Panc1 (cell line): ENCODE results near the gene MEIS2.

ENCODE experiments used
- POLR2AphosphoS5 ChIP-seq: IDR thresholded peaks from 2 replicates; pipeline ENCODE4 v1.6.1; 2012; ENCODE audit warnings: mild to moderate bottlenecking, low read depth, low read length, moderate library complexity
- REST ChIP-seq, 2 experiments: IDR thresholded peaks; 2 replicates each; pipeline ENCODE4 v1.6.1; 2011 to 2012; ENCODE audit warnings: low read depth in 2 of 2, control low read depth in 1 of 2, low read length in 1 of 2, mild to moderate bottlenecking in 1 of 2, moderate library complexity in 1 of 2; ENCODE audit not compliant: insufficient read depth in 1 of 2
- SIN3A ChIP-seq: IDR thresholded peaks from 2 replicates; pipeline ENCODE4 v1.6.1; 2012; ENCODE audit warnings: low read depth, mild to moderate bottlenecking, low read length, moderate library complexity, borderline replicate concordance; ENCODE audit not compliant: insufficient read depth
- TCF7L2 ChIP-seq: IDR thresholded peaks from 2 replicates; pipeline ENCODE4 v1.6.1; 2011; ENCODE audit warnings: mild to moderate bottlenecking, low read depth, low read length, inconsistent platforms
- TF ChIP-seq, protein P1 (sequence below): fragments of 450-650 bp; IDR thresholded peaks from 2 replicates; pipeline ENCODE4 v1.5.1; 2017; ENCODE audit warnings: mild to moderate bottlenecking

DNA sequence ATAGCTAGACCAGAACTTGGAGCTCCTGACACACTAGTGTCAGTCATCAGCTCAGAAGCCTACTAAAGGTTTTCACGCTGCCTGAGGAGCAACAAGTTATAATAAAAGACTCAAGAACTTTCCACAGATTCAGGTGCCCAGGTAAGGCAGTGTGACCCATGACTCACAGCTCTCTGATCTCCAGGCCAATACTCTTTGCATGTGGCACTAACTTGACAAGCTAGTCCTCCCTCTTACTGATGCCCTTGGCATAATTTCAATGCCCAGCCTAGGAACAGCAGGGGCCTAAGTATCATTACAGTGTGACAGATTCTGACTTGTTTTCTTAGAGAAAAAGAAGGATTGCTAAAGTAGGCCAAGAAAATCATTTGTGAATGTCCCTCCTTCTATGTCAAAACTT is 38.4 kb downstream of the MEIS2 start:
- TF ChIP-seq SIN3A: no peak
- TF ChIP-seq, protein P1, sequence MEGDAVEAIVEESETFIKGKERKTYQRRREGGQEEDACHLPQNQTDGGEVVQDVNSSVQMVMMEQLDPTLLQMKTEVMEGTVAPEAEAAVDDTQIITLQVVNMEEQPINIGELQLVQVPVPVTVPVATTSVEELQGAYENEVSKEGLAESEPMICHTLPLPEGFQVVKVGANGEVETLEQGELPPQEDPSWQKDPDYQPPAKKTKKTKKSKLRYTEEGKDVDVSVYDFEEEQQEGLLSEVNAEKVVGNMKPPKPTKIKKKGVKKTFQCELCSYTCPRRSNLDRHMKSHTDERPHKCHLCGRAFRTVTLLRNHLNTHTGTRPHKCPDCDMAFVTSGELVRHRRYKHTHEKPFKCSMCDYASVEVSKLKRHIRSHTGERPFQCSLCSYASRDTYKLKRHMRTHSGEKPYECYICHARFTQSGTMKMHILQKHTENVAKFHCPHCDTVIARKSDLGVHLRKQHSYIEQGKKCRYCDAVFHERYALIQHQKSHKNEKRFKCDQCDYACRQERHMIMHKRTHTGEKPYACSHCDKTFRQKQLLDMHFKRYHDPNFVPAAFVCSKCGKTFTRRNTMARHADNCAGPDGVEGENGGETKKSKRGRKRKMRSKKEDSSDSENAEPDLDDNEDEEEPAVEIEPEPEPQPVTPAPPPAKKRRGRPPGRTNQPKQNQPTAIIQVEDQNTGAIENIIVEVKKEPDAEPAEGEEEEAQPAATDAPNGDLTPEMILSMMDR: no peak
- no peak for TF ChIP-seq POLR2AphosphoS5
- no peak for TF ChIP-seq REST (IDR thresholded peaks at IDR 0.05; ENCODE audit: insufficient read depth in 1 of 2, low read depth in 2 of 2, low read length in 1 of 2)
- TF ChIP-seq TCF7L2: no peak
